ENCODE results near the gene CRLF3.

Gene CRLF3

GRCh38 chr17:30858556-30859250, 34.2 kb upstream of the CRLF3 start:
- no peak overlapping the region for H4K91ac ChIP-seq (ENCODE audit: low read length)
- no peak overlapping the region for H3K4ac ChIP-seq (ENCODE audit: low read depth in 1 of 2, low read length in 2 of 2)
- no peak overlapping the region for H3K14ac ChIP-seq (ENCODE audit: low read length in 2 of 2)
- DNase-seq: peak; percentile 24
- H2BK15ac ChIP-seq (ENCODE audit: low read depth, poor library complexity, severe bottlenecking): no peak overlapping the region
- H2AFZ ChIP-seq (ENCODE audit: low read depth, low read length): no peak overlapping the region
- H2BK12ac ChIP-seq (ENCODE audit: low read length in 2 of 2): no peak overlapping the region
- H4K8ac ChIP-seq (ENCODE audit: low read length): no peak overlapping the region
- H3K4me1 ChIP-seq (ENCODE audit: control insufficient read depth, insufficient read depth, low read depth, low read length): peaks cover 2% of the 10 kb centered on the region
- H3K79me1 ChIP-seq (replicated peaks; ENCODE audit: low read length, poor library complexity, severe bottlenecking): peaks cover 5% of the 10 kb centered on the region
- 97% methylated on average over 5 of the region's 9 CpGs for WGBS
- no peak overlapping the region for H3K9ac ChIP-seq (ENCODE audit: low read length)
- no peak overlapping the region for H2BK5ac ChIP-seq (ENCODE audit: low read depth, low read length, poor library complexity, severe bottlenecking)
- H3K27ac ChIP-seq (ENCODE audit: low read length, poor library complexity, severe bottlenecking): no peak overlapping the region
- no peak overlapping the region for H2BK120ac ChIP-seq (ENCODE audit: low read depth, low read length)
- no peak overlapping the region for H3K18ac ChIP-seq (ENCODE audit: low read depth in 1 of 2, low read length in 2 of 2)
- H3K27me3 ChIP-seq (ENCODE audit: control insufficient read depth in 1 of 2, insufficient read depth in 1 of 2, low read length in 2 of 2): no peaks in the 10 kb centered on the region
- no peak overlapping the region for H3K4me2 ChIP-seq (ENCODE audit: low read length, poor library complexity, severe bottlenecking)
- H3K36me3 ChIP-seq (ENCODE audit: control insufficient read depth in 1 of 2, insufficient read depth in 2 of 2, low read depth in 1 of 2, low read length in 2 of 2): peaks cover 0 to 9% of the 10 kb centered on the region in 2 experiments
- H3K9me3 ChIP-seq (ENCODE audit: control insufficient read depth, low read length): no peaks in the 10 kb centered on the region
- H2AK5ac ChIP-seq (ENCODE audit: low read length, severe bottlenecking): no peak overlapping the region
- no peak overlapping the region for H3K23ac ChIP-seq (ENCODE audit: low read length in 2 of 2)
- H3K4me3 ChIP-seq (ENCODE audit: insufficient read depth in 1 of 2, low read depth in 1 of 2, low read length in 2 of 2): no peak overlapping the region

- Histone ChIP-seq H3K9me3 (ENCODE audit: control insufficient read depth, low read length) (no peaks in the 10 kb centered on the region), H3K27me3 (ENCODE audit: control insufficient read depth in 1 of 2, insufficient read depth in 1 of 2, low read length in 2 of 2) (no peaks in the 10 kb centered on the region), H3K9ac (ENCODE audit: low read length) (no peak overlapping the region), H2BK5ac (ENCODE audit: low read depth, low read length, poor library complexity, severe bottlenecking) (no peak overlapping the region), H2BK15ac (ENCODE audit: low read depth, poor library complexity, severe bottlenecking) (no peak overlapping the region), H3K18ac (ENCODE audit: low read depth in 1 of 2, low read length in 2 of 2) (no peak overlapping the region), H4K91ac (ENCODE audit: low read length) (no peak overlapping the region), H3K4me1 (ENCODE audit: control insufficient read depth, insufficient read depth, low read depth, low read length) (peaks cover 2% of the 10 kb centered on the region), H2BK12ac (ENCODE audit: low read length in 2 of 2) (no peak overlapping the region), H3K14ac (ENCODE audit: low read length in 2 of 2) (no peak overlapping the region), H2AK5ac (ENCODE audit: low read length, severe bottlenecking) (no peak overlapping the region), H3K4me2 (ENCODE audit: low read length, poor library complexity, severe bottlenecking) (no peak overlapping the region), H2BK120ac (ENCODE audit: low read depth, low read length) (no peak overlapping the region), H3K4ac (ENCODE audit: low read depth in 1 of 2, low read length in 2 of 2) (no peak overlapping the region), H4K8ac (ENCODE audit: low read length) (no peak overlapping the region), H3K4me3 (ENCODE audit: insufficient read depth in 1 of 2, low read depth in 1 of 2, low read length in 2 of 2) (no peak overlapping the region), H3K79me1 (replicated peaks; ENCODE audit: low read length, poor library complexity, severe bottlenecking) (peaks cover 2% of the 10 kb centered on the region), H2AFZ (ENCODE audit: low read depth, low read length) (no peak overlapping the region), H3K23ac (ENCODE audit: low read length in 2 of 2) (no peak overlapping the region), H3K36me3 (ENCODE audit: control insufficient read depth in 1 of 2, insufficient read depth in 2 of 2, low read depth in 1 of 2, low read length in 2 of 2) (peaks cover 0 to 3% of the 10 kb centered on the region in 2 experiments), H3K27ac (ENCODE audit: low read length, poor library complexity, severe bottlenecking) (no peak overlapping the region)
- 100% methylated on average over 3 of the region's 3 CpGs for WGBS
- DNase-seq: no peak
Measured at GRCh38 chr17:30854146-30854545, 29.7 kb upstream of the CRLF3 start.

- no peak overlapping the region for H2BK12ac ChIP-seq (ENCODE audit: low read length in 2 of 2)
- no peak overlapping the region for H3K4ac ChIP-seq (ENCODE audit: low read depth in 1 of 2, low read length in 2 of 2)
- H3K4me2 ChIP-seq (ENCODE audit: low read length, poor library complexity, severe bottlenecking): no peak overlapping the region
- peaks cover under 1% of the 10 kb centered on the region for H3K79me1 ChIP-seq (replicated peaks; ENCODE audit: low read length, poor library complexity, severe bottlenecking)
- no peaks in the 10 kb centered on the region for H3K27me3 ChIP-seq (ENCODE audit: control insufficient read depth in 1 of 2, insufficient read depth in 1 of 2, low read length in 2 of 2)
- peaks cover 2 to 3% of the 10 kb centered on the region in 2 experiments for H3K36me3 ChIP-seq (ENCODE audit: control insufficient read depth in 1 of 2, insufficient read depth in 2 of 2, low read depth in 1 of 2, low read length in 2 of 2)
- H2BK5ac ChIP-seq (ENCODE audit: low read depth, low read length, poor library complexity, severe bottlenecking): no peak overlapping the region
- H3K4me3 ChIP-seq (ENCODE audit: insufficient read depth in 1 of 2, low read depth in 1 of 2, low read length in 2 of 2): no peak overlapping the region
- no peak overlapping the region for H4K8ac ChIP-seq (ENCODE audit: low read length)
- H3K9ac ChIP-seq (ENCODE audit: low read length): no peak overlapping the region
- no peak overlapping the region for H2BK15ac ChIP-seq (ENCODE audit: low read depth, poor library complexity, severe bottlenecking)
- over 99% methylated on average over 5 of the region's 6 CpGs for WGBS
- H3K18ac ChIP-seq (ENCODE audit: low read depth in 1 of 2, low read length in 2 of 2): no peak overlapping the region
- H4K91ac ChIP-seq (ENCODE audit: low read length): no peak overlapping the region
- no peak overlapping the region for H2AFZ ChIP-seq (ENCODE audit: low read depth, low read length)
- no peaks in the 10 kb centered on the region for H3K4me1 ChIP-seq (ENCODE audit: control insufficient read depth, insufficient read depth, low read depth, low read length)
- no peak overlapping the region for H3K14ac ChIP-seq (ENCODE audit: low read length in 2 of 2)
- DNase-seq: no peak
- H3K9me3 ChIP-seq (ENCODE audit: control insufficient read depth, low read length): no peaks in the 10 kb centered on the region
- H3K27ac ChIP-seq (ENCODE audit: low read length, poor library complexity, severe bottlenecking): no peak overlapping the region
- no peak overlapping the region for H2AK5ac ChIP-seq (ENCODE audit: low read length, severe bottlenecking)
- H3K23ac ChIP-seq (ENCODE audit: low read length in 2 of 2): no peak overlapping the region
- H2BK120ac ChIP-seq (ENCODE audit: low read depth, low read length): no peak overlapping the region
Measured at GRCh38 chr17:30848021-30848420, 23.5 kb upstream of the CRLF3 start.

GRCh38 chr17:30840771-30841170, 16.3 kb upstream of the CRLF3 start:
- Histone ChIP-seq H2BK5ac (ENCODE audit: low read depth, low read length, poor library complexity, severe bottlenecking) (no peak overlapping the region), H3K36me3 (ENCODE audit: control insufficient read depth in 1 of 2, insufficient read depth in 2 of 2, low read depth in 1 of 2, low read length in 2 of 2) (peaks cover 3 to 12% of the 10 kb centered on the region in 2 experiments), H3K4me2 (ENCODE audit: low read length, poor library complexity, severe bottlenecking) (no peak overlapping the region), H3K4me1 (ENCODE audit: control insufficient read depth, insufficient read depth, low read depth, low read length) (no peaks in the 10 kb centered on the region), H3K18ac (ENCODE audit: low read depth in 1 of 2, low read length in 2 of 2) (no peak overlapping the region), H3K27ac (ENCODE audit: low read length, poor library complexity, severe bottlenecking) (no peak overlapping the region), H4K91ac (ENCODE audit: low read length) (no peak overlapping the region), H2AFZ (ENCODE audit: low read depth, low read length) (no peak overlapping the region), H3K14ac (ENCODE audit: low read length in 2 of 2) (no peak overlapping the region), H2BK120ac (ENCODE audit: low read depth, low read length) (no peak overlapping the region), H3K4me3 (ENCODE audit: insufficient read depth in 1 of 2, low read depth in 1 of 2, low read length in 2 of 2) (no peak overlapping the region), H3K23ac (ENCODE audit: low read length in 2 of 2) (no peak overlapping the region), H2BK12ac (ENCODE audit: low read length in 2 of 2) (no peak overlapping the region), H4K8ac (ENCODE audit: low read length) (no peak overlapping the region), H3K4ac (ENCODE audit: low read depth in 1 of 2, low read length in 2 of 2) (no peak overlapping the region), H3K9me3 (ENCODE audit: control insufficient read depth, low read length) (no peaks in the 10 kb centered on the region), H2BK15ac (ENCODE audit: low read depth, poor library complexity, severe bottlenecking) (no peak overlapping the region), H2AK5ac (ENCODE audit: low read length, severe bottlenecking) (no peak overlapping the region), H3K79me1 (replicated peaks; ENCODE audit: low read length, poor library complexity, severe bottlenecking) (peaks cover 9% of the 10 kb centered on the region), H3K27me3 (ENCODE audit: control insufficient read depth in 1 of 2, insufficient read depth in 1 of 2, low read length in 2 of 2) (no peaks in the 10 kb centered on the region), H3K9ac (ENCODE audit: low read length) (no peak overlapping the region)
- 98% methylated on average over 7 of the region's 7 CpGs for WGBS
- no peak for DNase-seq

Measured in mesenchymal stem cell (in vitro differentiated cells and primary cell).